Sigmoid colon (tissue), 7 donors: ENCODE measurements around the gene DLD. TPM values are rescaled to one million over a fixed set of nuclear protein-coding genes. Genes with fewer than 3 reads are reported as not detected.
A peak's percentile ranks its signal among the peaks of the same experiment; 100 is the strongest.

Experiments used
- DNase-seq: peaks from one replicate; pipeline ENCODE4 v3.0.0-alpha.2; 2019
- H3K27ac ChIP-seq, 4 donors: fragments of 200-600 bp; sonication (generic); one replicate each; pipeline ENCODE4 v1.5.1; 2016 to 2019; ENCODE audit warnings: mild to moderate bottlenecking in 1 of 4
- H3K27me3 ChIP-seq, 3 donors: fragments of 200-600 bp; sonication (generic); one replicate each; pipeline ENCODE4 v1.5.1; 2019; ENCODE audit warnings: mild to moderate bottlenecking in 1 of 3
- H3K36me3 ChIP-seq, 4 donors: fragments of 200-600 bp; sonication (generic); one replicate each; pipeline ENCODE4 v1.5.1; 2016 to 2019
- H3K4me1 ChIP-seq, 4 donors: fragments of 200-600 bp; sonication (generic); one replicate each; pipeline ENCODE4 v1.5.1; 2017 to 2019
- H3K4me3 ChIP-seq, 4 donors: fragments of 200-600 bp; sonication (generic); one replicate each; pipeline ENCODE4 v1.5.1; 2017 to 2019; ENCODE audit warnings: mild to moderate bottlenecking in 2 of 4, moderate library complexity in 1 of 4
- H3K9me3 ChIP-seq, 4 donors: fragments of 200-600 bp in 3 of 4; sonication (generic) in 3 of 4; one replicate each; pipeline versions ENCODE4 v1.5.1 to v1.6.1; 2013 to 2019
- CTCF ChIP-seq, 4 experiments: fragments of 450-650 bp in 3 of 4; fragments of 200-600 bp in 1 of 4; IDR thresholded peaks; one replicate each; pipeline ENCODE4 v1.5.1; 2016 to 2019; ENCODE audit warnings: antibody characterized with exemption in 4 of 4, mild to moderate bottlenecking in 3 of 4, moderate library complexity in 2 of 4
- EP300 ChIP-seq, 4 donors: sonication (generic); formaldehyde crosslinking; IDR thresholded peaks; one replicate each; pipeline ENCODE4 v1.6.1; 2017; ENCODE audit warnings: antibody characterized with exemption in 4 of 4
- POLR2A ChIP-seq, 2 donors: fragments of 450-650 bp; IDR thresholded peaks; one replicate each; pipeline ENCODE4 v1.6.1; 2016; ENCODE audit warnings: antibody characterized with exemption in 2 of 2, mild to moderate bottlenecking in 2 of 2, moderate library complexity in 2 of 2
- POLR2AphosphoS5 ChIP-seq, 4 donors: sonication (generic); formaldehyde crosslinking; IDR thresholded peaks; one replicate each; pipeline ENCODE4 v1.6.1; 2017; ENCODE audit warnings: antibody characterized with exemption in 4 of 4
- WGBS, 2 donors: extraction: QIAGEN DNeasy Blood & Tissue Kit; methylation state at CpG; one replicate each; pipeline ENCODE4 v1.1.7; 2013; 5-methylcytosine and 5-hydroxymethylcytosine counted together
- intact Hi-C: fragments of 100-400 bp; cut with DNase I; formaldehyde crosslinking; loops from one replicate; pipeline ENCODE4 v1.15.1; 2023
- polyA plus RNA-seq, 3 donors: library from polyadenylated mRNA; stranded (reverse); fragments of 200-250 nt; gene quantifications; one replicate each; pipeline ENCODE4 v1.2.3, GENCODE V29; 2013
- total RNA-seq, 4 donors: library from RNA; depleted of rRNA; stranded (reverse); fragments of >200 nt; gene quantifications; one replicate each; pipeline ENCODE4 v1.1.0, GENCODE V29; 2016
- donor health status: healthy with polysubstance abuse.
- donor health status: Bipolar disorder and iron deficiency.
- donor health status: healthy.

DLD gene
- total and polyA plus RNA-seq, 7 donors = 82.3 to 446 (median 115) TPM

GRCh38 chr7:107922886-107923285 is 31.9 kb downstream of the DLD start:
- no peak for TF ChIP-seq EP300 (IDR thresholded peaks at IDR 0.05)
- TF ChIP-seq POLR2AphosphoS5 (IDR thresholded peaks at IDR 0.05) = peak in 3 of 4 donors; percentile 22 to 43 (median 31)
- Histone ChIP-seq H3K36me3 (peaks cover 6 to 74% (median 24%) of the 10 kb centered on the region in 4 donors), H3K9me3 (no peaks in the 10 kb centered on the region), H3K4me1 (peaks cover 0 to 69% (median 32%) of the 10 kb centered on the region in 4 donors), H3K27me3 (no peaks in the 10 kb centered on the region), H3K27ac (peak overlapping the region in 3 of 4 donors; percentile 63 to 72 (median 71)), H3K4me3 (no peak overlapping the region)
- DNase-seq = no peak
- WGBS, 2 donors = 41 to 49% methylated on average over 1 of the region's 1 CpG
- intact Hi-C loops = loop anchor here (5.0 kb wide), 1 partner anchor 79 kb away; the partner anchor contains the start of gene LAMB1

- H3K36me3 ChIP-seq = peaks cover 3 to 77% (median 35%) of the 10 kb centered on the region in 4 donors
- peak overlapping the region; percentile 16 to 72 (median 50) for H3K27ac ChIP-seq
- intact Hi-C loops = loop anchor here (5.0 kb wide), 1 partner anchor 77 kb away; the partner anchor contains the start of gene LAMB1
- H3K27me3 ChIP-seq = no peaks in the 10 kb centered on the region
- H3K9me3 ChIP-seq = no peaks in the 10 kb centered on the region
- H3K4me3 ChIP-seq = no peak overlapping the region
- peaks cover 0 to 53% (median 32%) of the 10 kb centered on the region in 4 donors for H3K4me1 ChIP-seq
- WGBS, 2 donors = 64 to 79% methylated on average over 5 of the region's 5 CpGs
- TF ChIP-seq POLR2A (IDR thresholded peaks at IDR 0.05) = no peak
- TF ChIP-seq POLR2AphosphoS5 (IDR thresholded peaks at IDR 0.05) = no peak
- TF ChIP-seq EP300 (IDR thresholded peaks at IDR 0.05) = no peak
- TF ChIP-seq CTCF (IDR thresholded peaks at IDR 0.05) = no peak
- DNase-seq = no peak
These were observed 34.0 kb downstream of the DLD start for GRCh38 chr7:107924841-107925504.

- intact Hi-C loops = no loop called here
- Histone ChIP-seq H3K4me3 (no peak overlapping the region), H3K36me3 (peaks cover 3 to 92% (median 44%) of the 10 kb centered on the region in 4 donors), H3K9me3 (no peaks in the 10 kb centered on the region), H3K27me3 (no peaks in the 10 kb centered on the region), H3K4me1 (peaks cover 0 to 44% (median 25%) of the 10 kb centered on the region in 4 donors), H3K27ac (peak overlapping the region in 3 of 4 donors; percentile 27 to 72 (median 27))
- TF ChIP-seq CTCF (IDR thresholded peaks at IDR 0.05) (no peak), POLR2AphosphoS5 (IDR thresholded peaks at IDR 0.05) (no peak), EP300 (IDR thresholded peaks at IDR 0.05) (no peak), POLR2A (IDR thresholded peaks at IDR 0.05) (no peak)
- WGBS, 2 donors = 90 to 97% methylated on average over 1 of the region's 1 CpG
- no peak for DNase-seq
These were observed 35.5 kb downstream of the DLD start for GRCh38 chr7:107926481-107926880.

GRCh38 chr7:107931740-107932515 is 40.9 kb downstream of the DLD start:
- WGBS, 2 donors = 51 to 81% methylated on average over 5 of the region's 5 CpGs
- H3K9me3 ChIP-seq = no peaks in the 10 kb centered on the region
- TF ChIP-seq POLR2A (IDR thresholded peaks at IDR 0.05) = no peak
- peak in 3 of 4 donors; percentile 27 to 62 (median 62) for TF ChIP-seq POLR2AphosphoS5 (IDR thresholded peaks at IDR 0.05)
- TF ChIP-seq CTCF (IDR thresholded peaks at IDR 0.05) = no peak
- DNase-seq = no peak
- H3K36me3 ChIP-seq = peaks cover 7 to 72% (median 38%) of the 10 kb centered on the region in 4 donors
- intact Hi-C loops = no loop called here
- peak overlapping the region; percentile 46 to 90 (median 84) for H3K27ac ChIP-seq
- H3K4me1 ChIP-seq = peaks cover 0 to 65% (median 55%) of the 10 kb centered on the region in 4 donors
- H3K27me3 ChIP-seq = no peaks in the 10 kb centered on the region
- H3K4me3 ChIP-seq = no peak overlapping the region

- intact Hi-C loops = no loop called here
- Histone ChIP-seq H3K27ac (peak overlapping the region; percentile 46 to 90 (median 84)), H3K27me3 (no peaks in the 10 kb centered on the region), H3K4me1 (peaks cover 0 to 68% (median 64%) of the 10 kb centered on the region in 4 donors), H3K4me3 (no peak overlapping the region), H3K9me3 (no peaks in the 10 kb centered on the region), H3K36me3 (peaks cover 3 to 63% (median 32%) of the 10 kb centered on the region in 4 donors)
- TF ChIP-seq EP300 (IDR thresholded peaks at IDR 0.05) (no peak), POLR2A (IDR thresholded peaks at IDR 0.05) (no peak), POLR2AphosphoS5 (IDR thresholded peaks at IDR 0.05) (no peak), CTCF (IDR thresholded peaks at IDR 0.05) (no peak)
- no peak for DNase-seq
- WGBS, 2 donors = 72 to 82% methylated on average over 2 of the region's 2 CpGs
These were observed 41.8 kb downstream of the DLD start for GRCh38 chr7:107932805-107933204.
